Spleen (tissue), 7 donors: ENCODE results near the gene DGCR6L.
"Not testable (repeated sequence)": the region's sequence is repeated elsewhere in the genome, so short reads cannot be mapped to it uniquely, and the experiment has no call there.

Experiments
- POLR2A ChIP-seq, 3 donors: fragments of 450-650 bp; IDR thresholded peaks; one replicate each; pipeline ENCODE4 v1.5.1; 2017; ENCODE audit warnings: antibody characterized with exemption in 3 of 3, mild to moderate bottlenecking in 1 of 3
- POLR2AphosphoS5 ChIP-seq, 3 donors: sonication (generic); formaldehyde crosslinking; IDR thresholded peaks; one replicate each; pipeline ENCODE4 v1.5.1; 2017; ENCODE audit warnings: antibody characterized with exemption in 3 of 3
- TF ChIP-seq, protein P1 (sequence below), 11 experiments: fragments of 200-600 bp in 7 of 11; fragments of 450-650 bp in 4 of 11; sonication (generic) in 4 of 11; IDR thresholded peaks in 8 of 11; conservative IDR thresholded peaks in 3 of 11; 1 replicate in 7 of 11; 2 replicates in 4 of 11; pipeline versions ENCODE4 v1.4.0 to v1.8.0; 2016 to 2021; ENCODE audit warnings: antibody characterized with exemption in 11 of 11, inconsistent platforms in 4 of 11, mild to moderate bottlenecking in 1 of 11
- donor health status: DM: no; HTN: no; CAD: no; lungs with moderate emphysema.
- donor health status: DM: no; HTN: no; CAD: no.
- donor health status: DM: no; HTN: no; CAD: no.

DNA sequence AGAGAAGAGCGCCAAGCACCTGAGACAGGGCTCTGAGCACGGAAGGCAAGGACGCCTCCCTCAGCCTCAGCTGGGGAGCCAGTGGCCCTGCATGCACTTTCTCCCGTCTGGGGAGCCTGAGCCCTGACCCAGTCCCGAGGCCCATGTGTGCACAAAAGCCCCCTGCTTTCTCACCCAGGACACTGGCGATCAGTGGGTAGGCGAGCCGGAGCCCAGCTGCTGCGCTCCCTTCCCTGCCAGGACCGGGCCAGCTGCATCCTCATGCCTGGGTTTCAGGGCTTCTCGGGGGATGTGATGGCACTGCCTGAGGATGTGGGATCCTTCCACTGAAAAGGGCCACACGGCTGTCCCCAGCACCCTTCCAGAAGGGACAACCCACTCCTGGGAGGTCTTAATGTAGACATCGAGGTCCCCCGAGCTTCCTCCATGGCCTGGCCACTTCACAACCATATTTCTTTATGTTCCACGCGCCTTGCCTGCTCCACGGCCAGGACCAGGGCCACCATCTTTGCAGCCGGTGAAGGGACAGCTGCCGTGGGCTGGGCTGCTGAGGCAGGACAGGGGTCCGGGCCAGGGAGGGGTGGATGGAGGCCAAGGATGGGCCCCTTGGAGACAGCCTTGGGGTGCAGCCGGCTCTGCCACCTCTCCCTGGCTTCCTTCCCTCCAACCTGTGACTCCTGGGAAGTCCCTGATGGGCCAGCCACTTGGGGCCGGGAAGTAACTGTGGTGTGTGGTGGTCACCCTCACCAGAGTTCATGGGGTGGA, 41.0 kb downstream of the DGCR6L start:
- TF ChIP-seq POLR2A, POLR2AphosphoS5 (IDR thresholded peaks at IDR 0.05): not testable (repeated sequence)
- TF ChIP-seq, protein P1, sequence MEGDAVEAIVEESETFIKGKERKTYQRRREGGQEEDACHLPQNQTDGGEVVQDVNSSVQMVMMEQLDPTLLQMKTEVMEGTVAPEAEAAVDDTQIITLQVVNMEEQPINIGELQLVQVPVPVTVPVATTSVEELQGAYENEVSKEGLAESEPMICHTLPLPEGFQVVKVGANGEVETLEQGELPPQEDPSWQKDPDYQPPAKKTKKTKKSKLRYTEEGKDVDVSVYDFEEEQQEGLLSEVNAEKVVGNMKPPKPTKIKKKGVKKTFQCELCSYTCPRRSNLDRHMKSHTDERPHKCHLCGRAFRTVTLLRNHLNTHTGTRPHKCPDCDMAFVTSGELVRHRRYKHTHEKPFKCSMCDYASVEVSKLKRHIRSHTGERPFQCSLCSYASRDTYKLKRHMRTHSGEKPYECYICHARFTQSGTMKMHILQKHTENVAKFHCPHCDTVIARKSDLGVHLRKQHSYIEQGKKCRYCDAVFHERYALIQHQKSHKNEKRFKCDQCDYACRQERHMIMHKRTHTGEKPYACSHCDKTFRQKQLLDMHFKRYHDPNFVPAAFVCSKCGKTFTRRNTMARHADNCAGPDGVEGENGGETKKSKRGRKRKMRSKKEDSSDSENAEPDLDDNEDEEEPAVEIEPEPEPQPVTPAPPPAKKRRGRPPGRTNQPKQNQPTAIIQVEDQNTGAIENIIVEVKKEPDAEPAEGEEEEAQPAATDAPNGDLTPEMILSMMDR (IDR thresholded peaks at IDR 0.05 in 8 of 11, conservative IDR thresholded peaks at IDR 0.05 in 3 of 11), result not testable (repeated sequence)
